GM12801 (cell line): ENCODE data around the gene MYRF.

Experiments used
- CTCF ChIP-seq: IDR thresholded peaks from one replicate; pipeline ENCODE4 v1.5.1; 2011; ENCODE audit warnings: control low read depth; ENCODE audit not compliant: insufficient read length; ENCODE audit errors: extremely low read depth

Gene MYRF

GRCh38 chr11:61795876-61796526 lies 43.6 kb downstream of the MYRF start:
- no peak for TF ChIP-seq CTCF

- TF ChIP-seq CTCF, result no peak
Observed at GRCh38 chr11:61797263-61797944, 45.0 kb downstream of the MYRF start.

GRCh38 chr11:61799665-61800284 lies 47.3 kb downstream of the MYRF start:
- TF ChIP-seq CTCF, result no peak

- TF ChIP-seq CTCF, result no peak
Observed at GRCh38 chr11:61800331-61801281, 48.2 kb downstream of the MYRF start.

GRCh38 chr11:61802605-61803004 lies 50.2 kb downstream of the MYRF start:
- TF ChIP-seq CTCF, result no peak

GRCh38 chr11:61803889-61804647 lies 51.6 kb downstream of the MYRF start:
- no peak for TF ChIP-seq CTCF
